ENCODE results near the gene PIK3C2A. TPM values are rescaled to one million over a fixed set of nuclear protein-coding genes. Genes with fewer than 3 reads are reported as not detected.

PIK3C2A gene
- total and polyA plus RNA-seq, 2 of the 8 experiments (the other 6 are each of a cell fraction or from before 2014, with no cell fraction given), result 20.1 to 127 TPM

- no peak for TF ChIP-seq CHD7 (IDR thresholded peaks at IDR 0.05; ENCODE audit: insufficient replicate concordance, low read length)
- TF ChIP-seq POLR2A (IDR thresholded peaks at IDR 0.05; ENCODE audit: control extremely low read depth in 1 of 2, low read depth in 2 of 2, low read length in 2 of 2), result no peak
- no peak for TF ChIP-seq YY1 (IDR thresholded peaks at IDR 0.05; ENCODE audit: low read depth, low read length)
- TF ChIP-seq JUN (IDR thresholded peaks at IDR 0.05; ENCODE audit: low read depth, low read length), result no peak
- TF ChIP-seq SP2 (IDR thresholded peaks at IDR 0.05; ENCODE audit: low read length), result no peak
- no peak for TF ChIP-seq EP300 (IDR thresholded peaks at IDR 0.05; ENCODE audit: borderline replicate concordance in 1 of 2, low read depth in 2 of 2, low read length in 2 of 2)
- TF ChIP-seq TCF12 (IDR thresholded peaks at IDR 0.05; ENCODE audit: low read depth, low read length), result no peak
Measured at GRCh38 chr11:17171916-17172315, 35.9 kb downstream of the PIK3C2A start (continued).

Data from H1 (cell line).